PC-3 (cell line): ENCODE data around the gene BCL11B. TPM values are rescaled to one million over a fixed set of nuclear protein-coding genes. Genes with fewer than 3 reads are reported as not detected.

Experiments
- ATAC-seq: fragments of 200-7000 bp; cut with Tn5 transposase; 2 replicates; pipeline ENCODE4 v1.9.1; 2020; ENCODE audit warnings: mild to moderate bottlenecking, moderate library complexity
- BruUV-seq: library from RNA; stranded (reverse); fragments of 400-500 nt; replicated peaks from 2 replicates; lab custom pipeline; 2021; lab: Mats Ljungman, UMichigan
- CTCF ChIA-PET: fragments of 300-600 bp; sonication (Branson Sonifier 250); formaldehyde crosslinking; loops from one replicate; lab custom pipeline; 2022; ENCODE audit warnings: antibody characterized with exemption; lab: Charles Lee
- POLR2A ChIA-PET: fragments of 300-600 bp; sonication (Branson Sonifier 250); formaldehyde crosslinking; loops from one replicate; lab custom pipeline; 2022; ENCODE audit warnings: antibody characterized with exemption; ENCODE audit not compliant: unreplicated experiment; lab: Charles Lee
- DNase-seq: peaks from one replicate; pipeline ENCODE4 v3.0.0-alpha.2; 2015
- H2AFZ ChIP-seq: fragments of 300-600 bp; sonication (generic); 2 replicates; pipeline ENCODE4 v1.6.0; 2016; ENCODE audit warnings: antibody characterized with exemption, low read length
- H3F3A ChIP-seq: fragments of 300-600 bp; sonication (generic); one replicate; pipeline ENCODE4 v1.6.0; 2017; ENCODE audit warnings: antibody characterized with exemption, low read length, control low read depth, mild to moderate bottlenecking; ENCODE audit not compliant: unreplicated experiment
- H3K27ac ChIP-seq: fragments of 300-600 bp; sonication (generic); 2 replicates; pipeline ENCODE4 v1.5.1; 2016; ENCODE audit warnings: mild to moderate bottlenecking, low read length
- H3K27me3 ChIP-seq: fragments of 300-600 bp; sonication (generic); 2 replicates; pipeline ENCODE4 v1.6.1; 2016; ENCODE audit warnings: low read length, mixed read lengths
- H3K36me3 ChIP-seq: fragments of 300-600 bp; sonication (generic); 2 replicates; pipeline ENCODE4 v1.6.1; 2016; ENCODE audit warnings: low read depth, mixed run types, low read length, mixed read lengths
- H3K4me1 ChIP-seq: fragments of 300-600 bp; sonication (generic); 2 replicates; pipeline ENCODE4 v1.5.1; 2016; ENCODE audit warnings: low read length; ENCODE audit not compliant: insufficient read depth
- H3K4me2 ChIP-seq: fragments of 300-600 bp; sonication (generic); 2 replicates; pipeline ENCODE4 v1.6.0; 2016; ENCODE audit warnings: low read length
- H3K4me3 ChIP-seq: fragments of 300-600 bp; sonication (generic); 2 replicates; pipeline ENCODE4 v1.5.1; 2016; ENCODE audit warnings: mild to moderate bottlenecking, low read length, mixed read lengths
- H3K79me2 ChIP-seq: fragments of 300-600 bp; sonication (generic); 2 replicates; pipeline ENCODE4 v1.6.1; 2017; ENCODE audit warnings: low read length, mixed read lengths
- H3K9ac ChIP-seq: fragments of 300-600 bp; sonication (generic); 2 replicates; pipeline ENCODE4 v1.6.0; 2016; ENCODE audit warnings: mild to moderate bottlenecking, low read length
- H3K9me2 ChIP-seq: fragments of 300-600 bp; sonication (generic); replicated peaks from 2 replicates; pipeline ENCODE4 v1.6.1; 2016; ENCODE audit warnings: mixed run types, low read length, mixed read lengths
- H3K9me3 ChIP-seq: fragments of 300-600 bp; sonication (generic); 2 replicates; pipeline ENCODE4 v1.6.1; 2016; ENCODE audit warnings: low read length, mixed read lengths
- H4K20me1 ChIP-seq: fragments of 300-600 bp; sonication (generic); 2 replicates; pipeline ENCODE4 v1.6.1; 2016; ENCODE audit warnings: low read length, mixed read lengths
- EZH2 ChIP-seq: fragments of 300-600 bp; sonication (generic); IDR thresholded peaks from one replicate; pipeline ENCODE4 v1.6.1; 2017; ENCODE audit warnings: antibody characterized with exemption, mild to moderate bottlenecking, low read length; ENCODE audit not compliant: unreplicated experiment
- EZH2phosphoT487 ChIP-seq: fragments of 300-600 bp; sonication (generic); IDR thresholded peaks from 2 replicates; pipeline ENCODE4 v1.6.1; 2018; ENCODE audit warnings: mild to moderate bottlenecking, antibody characterized with exemption, low read length, borderline replicate concordance
- intact Hi-C: fragments of 100-400 bp; cut with micrococcal nuclease; formaldehyde crosslinking; loops from 2 replicates; pipeline ENCODE4 v1.9.0; 2023
- total RNA-seq: library from RNA; depleted of rRNA; stranded (reverse); fragments of >200 nt; gene quantifications from 2 replicates; pipeline ENCODE4 v1.2.3, GENCODE V29; 2014
- TF ChIP-seq, protein P1 (sequence below): fragments of 300-600 bp; sonication (generic); conservative IDR thresholded peaks from 2 replicates; pipeline ENCODE4 v1.5.1; 2017; ENCODE audit warnings: antibody characterized with exemption, low read depth, mild to moderate bottlenecking, low read length

The BCL11B gene
- total RNA-seq, 1 experiment from 2014 or later: 0.73 TPM

- no TSS peak for BruUV-seq
- DNase-seq (no peak), ATAC-seq (no peak)
- Histone ChIP-seq H3K4me1 (no peaks in the 10 kb centered on the region), H3K27ac (no peak overlapping the region), H3K36me3 (no peaks in the 10 kb centered on the region), H3K4me2 (no peak overlapping the region), H2AFZ (no peak overlapping the region), H3K27me3 (peaks cover 67% of the 10 kb centered on the region), H3K9me3 (no peaks in the 10 kb centered on the region), H3K79me2 (no peaks in the 10 kb centered on the region), H3F3A (no peaks in the 10 kb centered on the region), H3K9ac (no peak overlapping the region), H3K4me3 (no peak overlapping the region), H4K20me1 (no peaks in the 10 kb centered on the region), H3K9me2 (no peaks in the 10 kb centered on the region)
- POLR2A ChIA-PET: no interaction called here
- CTCF ChIA-PET: no interaction called here
- intact Hi-C loops: no loop called here
- TF ChIP-seq EZH2: no peak
- no peak for TF ChIP-seq EZH2phosphoT487
Measured at GRCh38 chr14:99289394-99290189, 17.6 kb upstream of the BCL11B start.

DNA sequence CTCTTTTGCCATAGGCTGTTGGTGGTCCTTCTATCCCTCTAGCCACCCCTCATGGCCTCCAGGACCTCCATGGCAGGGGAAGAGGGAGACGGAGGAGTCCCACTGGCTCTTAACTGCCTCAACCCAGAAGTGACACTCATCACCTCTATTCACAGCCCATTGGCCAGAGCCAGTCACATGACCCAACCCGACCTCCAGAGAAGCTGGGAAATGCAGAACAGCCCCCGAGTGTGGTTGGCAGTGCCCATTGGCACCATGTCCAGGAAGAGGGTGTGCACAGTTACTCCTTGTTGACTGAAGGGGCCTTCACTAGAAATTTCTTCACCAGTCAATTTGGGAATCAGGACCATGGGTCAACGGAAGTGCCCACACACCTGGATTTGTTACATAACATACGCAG is 17.0 kb upstream of the BCL11B start:
- Histone ChIP-seq H3K9me3 (no peaks in the 10 kb centered on the region), H3K4me2 (no peak overlapping the region), H3K9ac (no peak overlapping the region), H3K36me3 (no peaks in the 10 kb centered on the region), H3F3A (no peaks in the 10 kb centered on the region), H2AFZ (no peak overlapping the region), H3K4me3 (no peak overlapping the region), H4K20me1 (no peaks in the 10 kb centered on the region), H3K27me3 (peaks cover 68% of the 10 kb centered on the region), H3K9me2 (no peaks in the 10 kb centered on the region), H3K4me1 (no peaks in the 10 kb centered on the region), H3K79me2 (no peaks in the 10 kb centered on the region), H3K27ac (no peak overlapping the region)
- ChIA-PET CTCF (no interaction called here), POLR2A (no interaction called here)
- intact Hi-C loops: no loop called here
- DNase-seq: no peak
- no TSS peak for BruUV-seq
- no peak for ATAC-seq
- TF ChIP-seq, protein P1, sequence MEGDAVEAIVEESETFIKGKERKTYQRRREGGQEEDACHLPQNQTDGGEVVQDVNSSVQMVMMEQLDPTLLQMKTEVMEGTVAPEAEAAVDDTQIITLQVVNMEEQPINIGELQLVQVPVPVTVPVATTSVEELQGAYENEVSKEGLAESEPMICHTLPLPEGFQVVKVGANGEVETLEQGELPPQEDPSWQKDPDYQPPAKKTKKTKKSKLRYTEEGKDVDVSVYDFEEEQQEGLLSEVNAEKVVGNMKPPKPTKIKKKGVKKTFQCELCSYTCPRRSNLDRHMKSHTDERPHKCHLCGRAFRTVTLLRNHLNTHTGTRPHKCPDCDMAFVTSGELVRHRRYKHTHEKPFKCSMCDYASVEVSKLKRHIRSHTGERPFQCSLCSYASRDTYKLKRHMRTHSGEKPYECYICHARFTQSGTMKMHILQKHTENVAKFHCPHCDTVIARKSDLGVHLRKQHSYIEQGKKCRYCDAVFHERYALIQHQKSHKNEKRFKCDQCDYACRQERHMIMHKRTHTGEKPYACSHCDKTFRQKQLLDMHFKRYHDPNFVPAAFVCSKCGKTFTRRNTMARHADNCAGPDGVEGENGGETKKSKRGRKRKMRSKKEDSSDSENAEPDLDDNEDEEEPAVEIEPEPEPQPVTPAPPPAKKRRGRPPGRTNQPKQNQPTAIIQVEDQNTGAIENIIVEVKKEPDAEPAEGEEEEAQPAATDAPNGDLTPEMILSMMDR: no peak
- TF ChIP-seq EZH2: no peak
- no peak for TF ChIP-seq EZH2phosphoT487

- DNase-seq: no peak
- no peak overlapping the region for H3K27ac ChIP-seq
- H3K79me2 ChIP-seq: no peaks in the 10 kb centered on the region
- H3K36me3 ChIP-seq: no peaks in the 10 kb centered on the region
- no peak overlapping the region for H3K4me3 ChIP-seq
- BruUV-seq: no TSS peak
- CTCF ChIA-PET: no interaction called here
- no peaks in the 10 kb centered on the region for H3K4me1 ChIP-seq
- no peaks in the 10 kb centered on the region for H3K9me3 ChIP-seq
- no peaks in the 10 kb centered on the region for H4K20me1 ChIP-seq
- H2AFZ ChIP-seq: no peak overlapping the region
- no peak overlapping the region for H3K9ac ChIP-seq
- TF ChIP-seq, protein P1: no peak
- TF ChIP-seq EZH2 (no peak), EZH2phosphoT487 (no peak)
- H3K27me3 ChIP-seq: peaks cover 78% of the 10 kb centered on the region
- intact Hi-C loops: no loop called here
- H3K4me2 ChIP-seq: no peak overlapping the region
- no peaks in the 10 kb centered on the region for H3F3A ChIP-seq
- no peak for ATAC-seq
- POLR2A ChIA-PET: no interaction called here
- no peaks in the 10 kb centered on the region for H3K9me2 ChIP-seq
Measured at GRCh38 chr14:99287269-99287942, 15.4 kb upstream of the BCL11B start.
